Measurements from ENCODE around the gene ATF4.
"Not testable (repeated sequence)": the region's sequence is repeated elsewhere in the genome, so short reads cannot be mapped to it uniquely, and the experiment has no call there.

The ATF4 gene

DNA sequence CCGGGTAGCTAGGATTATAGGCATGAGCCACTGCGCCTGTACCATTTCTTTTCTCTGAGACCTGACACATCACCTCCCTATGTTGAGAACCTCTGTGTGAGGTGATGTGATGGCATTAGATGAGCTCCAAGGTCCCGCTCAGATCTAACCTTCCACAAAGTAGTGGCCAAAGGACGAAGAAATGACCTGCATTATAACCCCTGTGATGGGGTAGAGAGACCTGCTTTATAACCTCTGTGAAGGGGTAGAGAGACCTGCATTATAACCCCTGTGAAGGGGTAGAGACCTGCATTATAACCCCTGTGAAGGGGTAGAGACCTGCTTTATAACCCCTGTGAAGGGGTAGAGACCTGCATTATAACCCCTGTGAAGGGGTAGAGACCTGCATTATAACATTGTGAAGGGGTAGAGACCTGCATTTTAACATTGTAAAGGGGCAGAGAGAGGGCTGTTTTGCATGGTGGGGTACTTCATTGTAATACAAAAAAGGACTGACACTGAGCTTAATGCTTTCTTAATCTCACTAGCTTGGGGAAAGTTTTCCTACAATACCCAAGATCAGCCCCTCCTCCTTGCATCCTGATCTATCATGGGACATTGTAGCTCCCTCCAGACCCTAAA is 9.7 kb upstream of the ATF4 start:
- no peak for DNase-seq (ENCODE audit: low read depth in 2 of 2)

DNA sequence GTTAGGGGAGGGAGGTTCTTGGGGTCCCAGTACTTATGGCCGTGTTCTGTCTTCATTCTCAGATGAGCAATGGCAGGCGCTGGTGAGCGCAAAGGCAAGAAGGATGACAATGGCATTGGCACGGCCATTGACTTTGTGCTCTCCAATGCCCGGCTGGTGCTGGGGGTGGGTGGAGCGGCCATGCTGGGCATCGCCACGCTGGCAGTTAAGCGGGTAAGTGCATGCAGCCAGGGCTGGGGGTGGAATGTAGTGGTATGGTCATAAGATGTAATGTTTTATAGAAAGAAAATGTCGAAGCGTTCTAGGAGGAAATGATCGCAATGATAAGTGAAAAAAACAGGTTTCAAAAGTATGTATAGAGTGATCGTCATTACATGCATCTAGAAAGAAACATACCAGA is 9.1 kb upstream of the ATF4 start:
- DNase-seq (ENCODE audit: low read depth in 2 of 2) = no peak

DNA sequence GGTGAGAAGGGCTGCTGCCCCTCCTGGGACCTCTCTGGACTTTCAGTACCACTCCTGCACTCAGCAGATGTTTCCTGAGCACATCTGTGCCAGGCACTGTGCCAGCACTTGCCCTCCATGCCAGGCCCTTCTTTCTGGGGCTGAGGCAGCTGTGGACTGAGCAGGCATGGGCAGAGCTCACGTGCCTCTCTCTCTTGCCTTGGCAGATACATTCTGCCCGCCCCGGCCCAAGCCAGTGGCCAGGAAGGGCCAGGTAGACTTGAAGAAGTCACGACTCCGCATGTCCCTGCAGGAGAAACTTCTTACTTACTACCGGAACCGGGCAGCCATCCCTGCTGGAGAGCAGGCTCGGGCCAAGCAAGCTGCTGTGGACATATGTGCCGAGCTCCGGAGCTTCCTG is 8.3 kb upstream of the ATF4 start:
- no peak for DNase-seq (ENCODE audit: low read depth in 2 of 2)

GRCh38 chr22:39513791-39514190 is 6.6 kb upstream of the ATF4 start:
- no peak for DNase-seq (ENCODE audit: low read depth in 2 of 2)

DNA sequence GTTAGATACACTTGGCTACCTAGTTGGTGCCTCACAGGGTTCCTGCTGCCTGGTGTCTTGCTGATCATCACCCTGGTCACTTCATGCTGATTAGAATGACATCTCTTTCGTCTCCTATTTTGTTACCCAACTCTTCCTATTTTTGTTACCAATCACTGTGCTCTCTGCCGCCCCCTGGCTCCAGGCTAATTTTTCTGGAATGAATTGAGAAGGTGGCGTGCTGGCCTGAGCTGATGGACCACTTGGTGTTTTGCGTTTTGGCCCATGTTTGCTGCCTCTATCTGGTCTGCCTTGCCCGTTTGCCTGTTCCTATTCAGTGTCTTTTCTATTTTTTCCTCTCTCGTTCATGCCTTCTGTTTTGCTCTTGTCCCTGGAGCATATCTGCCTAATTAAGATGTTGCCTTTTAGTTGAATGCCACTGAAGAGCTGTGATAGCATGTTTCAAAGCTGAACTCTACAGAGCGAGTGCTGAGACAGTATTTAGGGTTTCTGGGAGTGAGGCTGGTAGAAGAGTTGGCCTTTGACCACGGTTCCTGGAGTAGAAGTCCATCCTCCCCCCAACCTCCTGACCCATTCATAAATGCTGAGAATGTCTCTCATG is 5.9 kb upstream of the ATF4 start:
- no peak for DNase-seq (ENCODE audit: low read depth in 2 of 2)

- no peak for DNase-seq (ENCODE audit: low read depth in 2 of 2)
These were observed 4.9 kb upstream of the ATF4 start for GRCh38 chr22:39515266-39516050.

- no peak for DNase-seq (ENCODE audit: low read depth in 2 of 2)
These were observed 2.9 kb upstream of the ATF4 start for GRCh38 chr22:39517470-39517869.

DNA sequence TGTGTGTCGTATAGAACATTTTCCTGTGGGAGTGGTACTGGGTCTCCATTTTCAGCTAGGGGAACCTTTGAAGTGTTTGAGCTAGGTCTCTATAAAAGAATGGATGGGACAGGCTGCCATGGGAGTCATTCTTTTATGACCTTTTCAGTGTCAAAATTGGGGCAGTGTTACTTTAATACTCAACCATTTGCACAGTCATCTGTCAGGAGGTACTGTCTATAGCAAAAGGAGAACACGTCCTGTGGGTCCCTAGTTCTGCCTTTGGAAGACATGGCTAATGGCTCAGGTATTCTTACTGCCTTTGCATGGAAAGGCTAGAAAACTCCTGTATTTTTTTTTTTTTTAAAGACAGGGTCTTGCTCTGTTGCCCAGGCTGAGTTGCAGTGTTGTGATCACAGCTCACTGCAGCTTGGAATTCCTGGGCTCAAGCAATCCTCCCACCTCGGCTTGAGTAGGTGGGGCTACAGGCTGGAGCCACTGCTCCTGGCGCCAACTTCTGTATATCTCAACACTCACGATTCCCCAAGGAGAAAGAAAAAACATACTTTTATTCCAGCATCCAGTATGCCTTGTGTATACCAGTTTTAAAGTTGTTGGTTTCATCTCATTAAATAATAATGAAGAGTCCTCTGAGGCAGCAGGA is 2.1 kb upstream of the ATF4 start:
- no peak for DNase-seq (ENCODE audit: low read depth in 2 of 2)

- DNase-seq (ENCODE audit: low read depth in 2 of 2) = no peak
These were observed 1.2 kb upstream of the ATF4 start for GRCh38 chr22:39518996-39519680.

DNA sequence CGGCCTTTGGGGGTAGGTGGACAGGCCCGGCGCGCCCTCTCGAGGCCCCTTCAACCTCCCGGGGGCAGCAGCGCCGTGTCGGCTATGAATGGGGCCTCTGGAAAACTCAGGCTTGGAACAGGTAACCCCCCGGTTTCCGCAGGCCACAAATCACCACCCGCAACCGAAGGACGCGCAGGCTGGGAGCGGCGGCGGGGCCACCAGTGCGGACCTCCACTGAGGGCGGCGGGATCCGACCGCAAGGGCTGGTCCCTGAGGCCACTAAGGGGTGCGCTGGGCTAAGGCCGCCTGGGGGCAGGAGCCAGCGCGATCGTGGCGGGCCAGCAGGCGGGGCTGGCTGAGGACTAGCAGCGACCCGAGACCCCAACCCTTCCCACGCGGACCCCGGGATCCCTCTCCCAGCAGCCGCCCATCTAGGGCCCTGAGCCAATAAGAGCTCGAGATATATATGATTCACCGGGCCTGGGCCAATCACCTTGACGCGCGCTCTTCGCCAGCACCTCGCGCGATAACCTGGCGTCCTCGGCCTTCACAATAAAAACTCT is 609 bp upstream of the ATF4 start:
- peak; percentile 88 to 95 for DNase-seq (ENCODE audit: low read depth in 2 of 2)

DNA sequence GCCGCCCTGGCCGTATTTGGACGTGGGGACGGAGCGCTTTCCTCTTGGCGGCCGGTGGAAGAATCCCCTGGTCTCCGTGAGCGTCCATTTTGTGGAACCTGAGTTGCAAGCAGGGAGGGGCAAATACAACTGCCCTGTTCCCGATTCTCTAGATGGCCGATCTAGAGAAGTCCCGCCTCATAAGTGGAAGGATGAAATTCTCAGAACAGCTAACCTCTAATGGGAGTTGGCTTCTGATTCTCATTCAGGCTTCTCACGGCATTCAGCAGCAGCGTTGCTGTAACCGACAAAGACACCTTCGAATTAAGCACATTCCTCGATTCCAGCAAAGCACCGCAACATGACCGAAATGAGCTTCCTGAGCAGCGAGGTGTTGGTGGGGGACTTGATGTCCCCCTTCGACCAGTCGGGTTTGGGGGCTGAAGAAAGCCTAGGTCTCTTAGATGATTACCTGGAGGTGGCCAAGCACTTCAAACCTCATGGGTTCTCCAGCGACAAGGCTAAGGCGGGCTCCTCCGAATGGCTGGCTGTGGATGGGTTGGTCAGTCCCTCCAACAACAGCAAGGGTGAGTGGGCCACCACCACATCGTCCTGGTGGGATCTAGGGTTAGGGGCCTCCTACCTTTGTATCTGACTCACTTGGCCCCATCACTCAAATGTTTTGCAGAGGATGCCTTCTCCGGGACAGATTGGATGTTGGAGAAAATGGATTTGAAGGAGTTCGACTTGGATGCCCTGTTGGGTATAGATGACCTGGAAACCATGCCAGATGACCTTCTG is 934 bp downstream of the ATF4 start:
- DNase-seq (ENCODE audit: low read depth in 2 of 2) = not testable (repeated sequence)

DNA sequence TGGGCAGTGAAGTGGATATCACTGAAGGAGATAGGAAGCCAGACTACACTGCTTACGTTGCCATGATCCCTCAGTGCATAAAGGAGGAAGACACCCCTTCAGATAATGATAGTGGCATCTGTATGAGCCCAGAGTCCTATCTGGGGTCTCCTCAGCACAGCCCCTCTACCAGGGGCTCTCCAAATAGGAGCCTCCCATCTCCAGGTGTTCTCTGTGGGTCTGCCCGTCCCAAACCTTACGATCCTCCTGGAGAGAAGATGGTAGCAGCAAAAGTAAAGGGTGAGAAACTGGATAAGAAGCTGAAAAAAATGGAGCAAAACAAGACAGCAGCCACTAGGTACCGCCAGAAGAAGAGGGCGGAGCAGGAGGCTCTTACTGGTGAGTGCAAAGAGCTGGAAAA is 1.7 kb downstream of the ATF4 start:
- not testable (repeated sequence) for DNase-seq (ENCODE audit: low read depth in 2 of 2)

DNA sequence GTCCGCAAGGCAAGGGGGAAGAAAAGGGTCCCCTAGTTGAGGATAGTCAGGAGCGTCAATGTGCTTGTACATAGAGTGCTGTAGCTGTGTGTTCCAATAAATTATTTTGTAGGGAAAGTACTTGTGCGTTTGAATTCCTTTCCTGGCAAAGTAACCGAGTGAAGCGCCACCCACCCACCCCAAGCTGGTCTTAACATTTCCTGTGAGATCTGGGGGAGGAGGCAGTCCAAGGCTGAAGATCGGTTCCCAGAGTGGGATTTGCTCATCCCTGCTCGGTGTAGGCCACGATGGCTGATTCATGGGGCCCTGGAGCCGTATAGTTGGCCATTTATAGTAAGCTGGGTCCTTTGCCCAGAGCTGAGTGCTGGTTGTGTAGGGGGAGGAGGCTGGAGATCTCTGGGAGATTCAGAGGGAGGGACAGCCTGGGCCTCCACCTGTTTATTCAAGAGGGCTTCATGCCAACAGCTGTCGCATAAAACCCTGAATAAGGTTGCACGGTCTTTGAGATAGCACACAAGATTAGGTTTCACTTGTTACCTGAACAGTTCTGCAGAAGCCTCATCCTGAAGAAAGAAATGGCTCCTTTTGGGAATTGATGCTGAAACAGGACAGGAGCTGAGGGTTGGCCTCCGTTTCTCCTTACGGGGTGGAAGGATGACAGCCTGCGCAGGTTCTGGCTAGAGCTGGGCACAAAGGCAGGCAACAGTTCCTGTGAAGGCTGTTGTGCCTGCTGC is 2.4 kb downstream of the ATF4 start:
- DNase-seq (ENCODE audit: low read depth in 2 of 2) = no peak

- DNase-seq (ENCODE audit: low read depth in 2 of 2) = no peak
These were observed 3.9 kb downstream of the ATF4 start for GRCh38 chr22:39524089-39524752.

GRCh38 chr22:39524753-39525657 is 4.6 kb downstream of the ATF4 start:
- no peak for DNase-seq (ENCODE audit: low read depth in 2 of 2)

DNA sequence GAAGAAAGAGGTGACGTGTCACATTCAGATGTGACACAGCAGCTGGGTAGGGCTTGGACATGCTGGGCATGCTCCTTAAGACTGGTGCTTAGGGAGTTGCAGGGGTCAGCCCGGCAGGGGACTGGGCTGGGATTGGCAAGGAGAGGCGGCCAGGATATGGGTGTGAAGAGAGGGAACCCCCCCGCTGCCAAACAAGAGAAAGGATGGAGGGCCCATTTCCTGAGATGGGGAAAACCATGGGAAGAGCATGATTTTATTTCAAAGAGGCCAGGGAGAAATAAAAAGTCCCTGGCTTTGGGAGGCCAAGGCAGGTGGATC is 5.3 kb downstream of the ATF4 start:
- no peak for DNase-seq (ENCODE audit: low read depth in 2 of 2)

DNA sequence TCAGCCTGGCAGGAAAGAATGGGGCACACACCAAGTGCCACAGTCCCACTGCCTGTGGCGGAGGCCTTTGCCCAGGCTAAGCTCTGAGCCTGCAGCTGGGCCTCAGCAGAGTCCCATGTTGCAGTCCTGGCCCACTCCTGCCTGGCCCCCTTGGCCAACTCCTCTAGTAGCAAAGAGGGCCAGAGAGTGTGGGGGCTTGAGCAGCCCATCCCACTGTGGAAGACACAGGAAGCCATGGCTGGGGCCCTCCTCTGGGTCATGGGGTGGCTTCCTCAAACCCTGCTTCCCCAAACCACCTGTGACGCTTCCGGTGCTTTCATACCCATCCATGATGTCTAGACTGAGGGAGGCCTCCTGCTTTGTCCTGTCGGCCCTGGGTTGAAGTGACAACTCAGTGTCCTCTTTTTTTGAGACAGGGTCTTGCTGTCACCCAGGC is 6.4 kb downstream of the ATF4 start:
- DNase-seq (ENCODE audit: low read depth in 2 of 2) = no peak

DNA sequence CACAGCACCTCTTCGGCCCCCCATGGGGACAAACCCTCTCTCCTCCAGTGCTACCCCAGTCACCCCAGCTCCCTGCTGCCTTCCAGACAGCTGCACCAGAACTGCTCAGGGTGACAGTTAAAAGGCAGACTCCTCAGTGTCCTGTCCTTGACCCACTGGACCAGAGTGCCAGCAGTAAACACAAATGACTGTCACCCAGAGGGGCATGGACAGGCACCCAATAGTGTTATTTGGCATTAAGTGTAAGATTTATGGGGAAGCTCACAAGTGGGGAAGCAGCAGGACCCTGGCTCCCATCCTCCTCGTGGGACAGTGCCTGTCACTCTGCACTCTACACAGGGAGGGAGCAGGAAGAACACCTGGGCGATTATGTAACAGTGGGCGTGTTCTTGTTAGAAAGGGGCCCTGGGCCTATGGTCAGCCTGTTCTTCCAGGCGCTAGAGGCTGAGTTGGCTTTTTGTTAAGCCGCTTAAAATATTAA is 7.2 kb downstream of the ATF4 start:
- no peak for DNase-seq (ENCODE audit: low read depth in 2 of 2)
